ENCODE measurements around the gene RTP5. TPM values are rescaled to one million over a fixed set of nuclear protein-coding genes. Genes with fewer than 3 reads are reported as not detected.
A peak's percentile ranks its signal among the peaks of the same experiment; 100 is the strongest.

The RTP5 gene
- total RNA-seq, 1 experiment from 2014 or later, result not detected

DNA sequence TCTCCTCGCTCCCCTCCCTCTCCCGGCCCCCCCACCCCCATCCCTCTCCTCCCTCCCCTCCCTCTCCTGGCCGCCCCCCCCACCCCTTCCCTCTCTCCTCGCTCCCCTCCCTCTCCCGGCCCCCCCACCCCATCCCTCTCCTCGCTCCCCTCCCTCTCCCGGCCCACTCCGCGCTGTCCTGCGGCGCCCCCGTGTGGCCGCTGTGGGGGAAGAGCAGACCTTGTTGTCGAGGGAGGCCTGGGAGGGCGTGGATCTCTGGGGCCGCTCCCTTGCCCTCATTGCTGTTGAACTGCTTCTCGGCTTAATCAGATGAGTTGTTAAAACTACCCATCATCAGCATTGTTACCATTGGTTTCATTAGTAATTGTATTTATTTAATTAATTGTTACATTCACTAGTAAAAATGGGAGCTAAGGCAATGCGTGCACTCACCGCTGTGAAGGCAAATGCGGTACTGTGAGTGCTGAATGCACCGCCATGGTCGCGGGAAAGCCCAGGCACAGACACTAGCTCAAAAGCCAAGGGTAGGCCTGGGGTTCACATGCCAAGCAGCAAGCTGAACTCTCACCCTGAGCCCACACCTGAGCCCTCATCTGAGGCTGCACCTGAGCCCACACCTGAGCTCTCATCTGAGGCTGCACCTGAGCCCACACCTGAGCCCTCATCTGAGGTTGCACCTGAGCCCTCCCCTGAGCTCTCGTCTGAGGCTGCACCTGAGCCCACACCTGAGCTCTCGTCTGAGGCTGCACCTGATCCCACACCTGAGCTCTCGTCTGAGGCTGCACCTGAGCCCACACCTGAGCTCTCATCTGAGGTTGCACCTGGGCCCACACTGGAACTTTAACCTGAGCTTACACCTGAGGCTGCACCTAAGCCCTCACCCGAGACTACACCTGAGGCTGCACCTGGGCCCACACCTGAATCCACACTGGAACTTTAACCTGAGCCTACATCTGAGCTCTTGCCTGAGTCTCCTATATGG is 8.8 kb downstream of the RTP5 start:
- intact Hi-C loops (cut with micrococcal nuclease; ENCODE audit: unreplicated experiment), result loop anchor here (2.0 to 10.0 kb wide), 2 partner anchors 213 to 1033 kb away; no protein-coding TSS in a partner anchor
- BruUV-seq (replicated peaks), result no TSS peak
- Histone ChIP-seq H3K27me3 (replicated peaks; ENCODE audit: insufficient read depth, low read depth, low read length, poor library complexity) (no peaks in the 10 kb centered on the region), H3K4me3 (ENCODE audit: low read depth, low read length, poor library complexity, severe bottlenecking) (no peak overlapping the region), H3K9me3 (ENCODE audit: low read depth, low read length, poor library complexity, severe bottlenecking) (no peaks in the 10 kb centered on the region), H3K4me1 (ENCODE audit: insufficient read depth, low read length, poor library complexity, severe bottlenecking) (peaks cover 19% of the 10 kb centered on the region), H3K27ac (ENCODE audit: low read depth, low read length, poor library complexity, severe bottlenecking) (no peak overlapping the region), H3K36me3 (ENCODE audit: insufficient read depth, low read length, poor library complexity, severe bottlenecking) (no peaks in the 10 kb centered on the region)
- POLR2A ChIA-PET (ENCODE audit: low non-redundant PET), result interaction anchor here (0.6 kb wide), 1 partner anchor 231 kb away, joined by 4 read pairs; no protein-coding TSS in a partner anchor
- CTCF ChIA-PET, result interaction anchor here (0.7 to 1.4 kb wide), 5 partner anchors 10 to 800 kb away, joined by 3 to 12 read pairs (median 3); no protein-coding TSS in a partner anchor
- peak; percentile 94 for DNase-seq (ENCODE audit: low spot score)
- TF ChIP-seq, protein P1, sequence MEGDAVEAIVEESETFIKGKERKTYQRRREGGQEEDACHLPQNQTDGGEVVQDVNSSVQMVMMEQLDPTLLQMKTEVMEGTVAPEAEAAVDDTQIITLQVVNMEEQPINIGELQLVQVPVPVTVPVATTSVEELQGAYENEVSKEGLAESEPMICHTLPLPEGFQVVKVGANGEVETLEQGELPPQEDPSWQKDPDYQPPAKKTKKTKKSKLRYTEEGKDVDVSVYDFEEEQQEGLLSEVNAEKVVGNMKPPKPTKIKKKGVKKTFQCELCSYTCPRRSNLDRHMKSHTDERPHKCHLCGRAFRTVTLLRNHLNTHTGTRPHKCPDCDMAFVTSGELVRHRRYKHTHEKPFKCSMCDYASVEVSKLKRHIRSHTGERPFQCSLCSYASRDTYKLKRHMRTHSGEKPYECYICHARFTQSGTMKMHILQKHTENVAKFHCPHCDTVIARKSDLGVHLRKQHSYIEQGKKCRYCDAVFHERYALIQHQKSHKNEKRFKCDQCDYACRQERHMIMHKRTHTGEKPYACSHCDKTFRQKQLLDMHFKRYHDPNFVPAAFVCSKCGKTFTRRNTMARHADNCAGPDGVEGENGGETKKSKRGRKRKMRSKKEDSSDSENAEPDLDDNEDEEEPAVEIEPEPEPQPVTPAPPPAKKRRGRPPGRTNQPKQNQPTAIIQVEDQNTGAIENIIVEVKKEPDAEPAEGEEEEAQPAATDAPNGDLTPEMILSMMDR (conservative IDR thresholded peaks at IDR 0.05; ENCODE audit: low read depth, low read length), result peak; percentile 80
- TF ChIP-seq EZH2 (IDR thresholded peaks at IDR 0.05; ENCODE audit: borderline replicate concordance, low read depth, low read length, poor library complexity, severe bottlenecking), result no peak

DNA sequence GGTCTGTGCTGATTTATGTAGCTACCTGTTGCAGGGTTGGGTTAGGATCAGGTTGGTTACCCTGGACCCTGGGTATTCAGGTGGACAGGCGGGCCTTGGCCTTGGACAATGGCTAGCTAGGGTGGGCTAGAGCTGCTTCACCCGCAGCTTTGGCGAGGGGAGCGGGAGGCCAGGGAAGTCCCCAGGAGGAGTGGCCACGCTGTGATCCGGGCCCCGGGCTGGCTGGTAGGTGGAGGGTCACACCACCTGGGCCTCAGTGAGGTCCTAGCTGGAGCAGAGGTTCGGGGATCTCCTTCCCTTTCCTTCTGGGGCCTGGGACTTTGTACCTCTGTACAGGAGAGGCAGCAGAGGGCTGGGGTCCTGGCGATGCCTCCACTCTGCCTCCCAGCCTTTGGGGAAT is 9.8 kb downstream of the RTP5 start:
- Histone ChIP-seq H3K9me3 (ENCODE audit: low read depth, low read length, poor library complexity, severe bottlenecking) (no peaks in the 10 kb centered on the region), H3K36me3 (ENCODE audit: insufficient read depth, low read length, poor library complexity, severe bottlenecking) (no peaks in the 10 kb centered on the region), H3K4me1 (ENCODE audit: insufficient read depth, low read length, poor library complexity, severe bottlenecking) (peaks cover 27% of the 10 kb centered on the region), H3K27me3 (replicated peaks; ENCODE audit: insufficient read depth, low read depth, low read length, poor library complexity) (no peaks in the 10 kb centered on the region), H3K4me3 (ENCODE audit: low read depth, low read length, poor library complexity, severe bottlenecking) (no peak overlapping the region), H3K27ac (ENCODE audit: low read depth, low read length, poor library complexity, severe bottlenecking) (no peak overlapping the region)
- ChIA-PET POLR2A (ENCODE audit: low non-redundant PET) (interaction anchor here (0.6 kb wide), 1 partner anchor 232 kb away, joined by 4 read pairs; no protein-coding TSS in a partner anchor), CTCF (no interaction called here)
- intact Hi-C loops (cut with micrococcal nuclease; ENCODE audit: unreplicated experiment), result loop anchor here (10.0 kb wide), 1 partner anchor 1035 kb away; no protein-coding TSS in a partner anchor
- TF ChIP-seq EZH2 (IDR thresholded peaks at IDR 0.05; ENCODE audit: borderline replicate concordance, low read depth, low read length, poor library complexity, severe bottlenecking), result no peak
- no peak for DNase-seq (ENCODE audit: low spot score)
- BruUV-seq (replicated peaks), result no TSS peak

GRCh38 chr2:241880311-241881073 is 11.0 kb downstream of the RTP5 start:
- Histone ChIP-seq H3K27me3 (replicated peaks; ENCODE audit: insufficient read depth, low read depth, low read length, poor library complexity) (no peaks in the 10 kb centered on the region), H3K9me3 (ENCODE audit: low read depth, low read length, poor library complexity, severe bottlenecking) (no peaks in the 10 kb centered on the region), H3K27ac (ENCODE audit: low read depth, low read length, poor library complexity, severe bottlenecking) (peak overlapping the region; percentile 95), H3K4me1 (ENCODE audit: insufficient read depth, low read length, poor library complexity, severe bottlenecking) (peaks cover 38% of the 10 kb centered on the region), H3K4me3 (ENCODE audit: low read depth, low read length, poor library complexity, severe bottlenecking) (peak overlapping the region; percentile 66), H3K36me3 (ENCODE audit: insufficient read depth, low read length, poor library complexity, severe bottlenecking) (no peaks in the 10 kb centered on the region)
- intact Hi-C loops (cut with micrococcal nuclease; ENCODE audit: unreplicated experiment), result loop anchor here (2.0 to 10.0 kb wide), 3 partner anchors 146 to 523 kb away; partner anchors contain the start of genes D2HGDH, FARP2 and ING5
- CTCF ChIA-PET, result no interaction called here
- DNase-seq (ENCODE audit: low spot score), result no peak
- TF ChIP-seq, protein P1 (conservative IDR thresholded peaks at IDR 0.05; ENCODE audit: low read depth, low read length), result no peak
- POLR2A ChIA-PET (ENCODE audit: low non-redundant PET), result interaction anchor here (0.5 kb wide), 1 partner anchor 63 kb away, joined by 8 read pairs; no protein-coding TSS in a partner anchor
- BruUV-seq (replicated peaks), result TSS peak; percentile 73
